Tibial nerve (tissue), 4 donors: Measurements from ENCODE around the gene FRYL. TPM values are rescaled to one million over a fixed set of nuclear protein-coding genes. Genes with fewer than 3 reads are reported as not detected.
A peak's percentile ranks its signal among the peaks of the same experiment; 100 is the strongest.

Experiments
- DNase-seq, 2 donors: peaks; one replicate each; pipeline ENCODE4 v3.0.0-alpha.2; 2019; ENCODE audit warnings: low spot score in 2 of 2
- H3K27ac ChIP-seq, 4 donors: fragments of 200-600 bp; sonication (generic) in 3 of 4; one replicate each; pipeline ENCODE4 v1.5.1; 2017 to 2019; ENCODE audit warnings: mild to moderate bottlenecking in 1 of 4
- H3K27me3 ChIP-seq, 2 donors: fragments of 200-600 bp; sonication (generic) in 1 of 2; one replicate each; pipeline versions ENCODE4 v1.5.1 to v1.6.0; 2017 to 2019
- H3K36me3 ChIP-seq, 3 donors: fragments of 200-600 bp; sonication (generic); one replicate each; pipeline ENCODE4 v1.5.1; 2018 to 2019
- H3K4me1 ChIP-seq, 4 donors: fragments of 200-600 bp; sonication (generic) in 3 of 4; one replicate each; pipeline ENCODE4 v1.5.1; 2017 to 2019
- H3K4me3 ChIP-seq, 4 donors: fragments of 200-600 bp; sonication (generic) in 3 of 4; one replicate each; pipeline ENCODE4 v1.5.1; 2017 to 2019; ENCODE audit warnings: mild to moderate bottlenecking in 1 of 4, moderate library complexity in 1 of 4
- H3K9me3 ChIP-seq, 4 donors: fragments of 200-600 bp; sonication (generic) in 3 of 4; one replicate each; pipeline ENCODE4 v1.5.1; 2017 to 2019
- EP300 ChIP-seq, 2 donors: sonication (generic); formaldehyde crosslinking; IDR thresholded peaks; one replicate each; pipeline ENCODE4 v1.6.1; 2017; ENCODE audit warnings: antibody characterized with exemption in 2 of 2, mild to moderate bottlenecking in 1 of 2
- POLR2A ChIP-seq, 2 donors: fragments of 450-650 bp; IDR thresholded peaks; one replicate each; pipeline ENCODE4 v1.6.1; 2017; ENCODE audit warnings: antibody characterized with exemption in 2 of 2, mild to moderate bottlenecking in 2 of 2, moderate library complexity in 2 of 2
- WGBS, 2 donors: methylation state at CpG; one replicate each; pipeline ENCODE4 v1.1.5; 2018; 5-methylcytosine and 5-hydroxymethylcytosine counted together
- total RNA-seq, 4 donors: library from RNA; depleted of rRNA; stranded (reverse); fragments of >200 nt; gene quantifications; one replicate each; pipeline ENCODE4 v1.1.0, GENCODE V29; 2016
- TF ChIP-seq, protein P1 (sequence below), 5 experiments: fragments of 200-600 bp in 3 of 5; fragments of 450-650 bp in 2 of 5; sonication (generic) in 3 of 5; IDR thresholded peaks; one replicate each; pipeline ENCODE4 v1.5.1; 2016 to 2019; ENCODE audit warnings: antibody characterized with exemption in 5 of 5, mild to moderate bottlenecking in 3 of 5, moderate library complexity in 2 of 5

Gene FRYL
- total RNA-seq, 4 donors from 2014 or later, result 88.3 to 122 (median 99.7) TPM

DNA sequence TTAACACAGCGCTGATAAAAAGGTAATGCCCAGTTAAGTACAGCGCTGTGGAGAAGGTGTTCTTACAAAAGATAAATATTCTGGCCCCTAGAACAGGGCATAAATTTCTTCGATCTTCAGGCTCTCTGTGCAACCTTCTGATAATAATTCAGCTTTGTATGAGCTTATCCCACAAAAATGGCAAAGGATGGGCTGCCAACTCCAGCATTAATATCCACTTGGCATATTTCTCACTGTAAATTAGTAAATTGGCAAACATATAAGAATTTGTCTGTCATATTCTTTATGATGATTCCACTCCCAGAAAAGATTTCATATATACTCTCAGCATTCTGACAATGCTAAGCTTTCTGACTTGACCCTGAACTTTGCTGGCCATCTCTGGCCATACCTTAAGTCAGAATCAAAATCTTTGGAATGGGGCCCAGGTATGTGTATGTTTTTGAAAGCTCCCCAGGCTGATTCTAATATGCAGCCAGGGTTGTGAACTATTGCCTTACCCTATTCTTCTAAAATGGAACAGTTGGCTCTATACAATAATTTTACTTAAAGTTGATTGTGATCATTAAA lies 134.8 kb downstream of the FRYL start:
- Histone ChIP-seq H3K27ac (no peak overlapping the region), H3K9me3 (no peaks in the 10 kb centered on the region), H3K4me1 (peaks cover 0 to 61% (median 9%) of the 10 kb centered on the region in 4 donors), H3K27me3 (no peaks in the 10 kb centered on the region), H3K4me3 (no peak overlapping the region), H3K36me3 (no peaks in the 10 kb centered on the region)
- TF ChIP-seq EP300 (IDR thresholded peaks at IDR 0.05), result no peak
- TF ChIP-seq, protein P1, sequence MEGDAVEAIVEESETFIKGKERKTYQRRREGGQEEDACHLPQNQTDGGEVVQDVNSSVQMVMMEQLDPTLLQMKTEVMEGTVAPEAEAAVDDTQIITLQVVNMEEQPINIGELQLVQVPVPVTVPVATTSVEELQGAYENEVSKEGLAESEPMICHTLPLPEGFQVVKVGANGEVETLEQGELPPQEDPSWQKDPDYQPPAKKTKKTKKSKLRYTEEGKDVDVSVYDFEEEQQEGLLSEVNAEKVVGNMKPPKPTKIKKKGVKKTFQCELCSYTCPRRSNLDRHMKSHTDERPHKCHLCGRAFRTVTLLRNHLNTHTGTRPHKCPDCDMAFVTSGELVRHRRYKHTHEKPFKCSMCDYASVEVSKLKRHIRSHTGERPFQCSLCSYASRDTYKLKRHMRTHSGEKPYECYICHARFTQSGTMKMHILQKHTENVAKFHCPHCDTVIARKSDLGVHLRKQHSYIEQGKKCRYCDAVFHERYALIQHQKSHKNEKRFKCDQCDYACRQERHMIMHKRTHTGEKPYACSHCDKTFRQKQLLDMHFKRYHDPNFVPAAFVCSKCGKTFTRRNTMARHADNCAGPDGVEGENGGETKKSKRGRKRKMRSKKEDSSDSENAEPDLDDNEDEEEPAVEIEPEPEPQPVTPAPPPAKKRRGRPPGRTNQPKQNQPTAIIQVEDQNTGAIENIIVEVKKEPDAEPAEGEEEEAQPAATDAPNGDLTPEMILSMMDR (IDR thresholded peaks at IDR 0.05), result no peak
- TF ChIP-seq POLR2A (IDR thresholded peaks at IDR 0.05), result no peak
- DNase-seq, result no peak
- 70 to 82% methylated on average over 3 of the region's 3 CpGs for whole genome bisulfite sequencing, 2 donors

- Histone ChIP-seq H3K4me3 (no peak overlapping the region), H3K27ac (peak overlapping the region in 1 of 4 donors; percentile 44), H3K27me3 (no peaks in the 10 kb centered on the region), H3K4me1 (peaks cover 0 to 53% (median 12%) of the 10 kb centered on the region in 4 donors), H3K36me3 (no peaks in the 10 kb centered on the region), H3K9me3 (no peaks in the 10 kb centered on the region)
- TF ChIP-seq POLR2A (IDR thresholded peaks at IDR 0.05) (no peak), EP300 (IDR thresholded peaks at IDR 0.05) (no peak)
- TF ChIP-seq, protein P1 (IDR thresholded peaks at IDR 0.05), result no peak
- WGBS, 2 donors, result 28 to 33% methylated on average over 2 of the region's 2 CpGs
- DNase-seq, result no peak
Measured at GRCh38 chr4:48642421-48643374, 137.4 kb downstream of the FRYL start.

- DNase-seq, result no peak
- TF ChIP-seq, protein P1 (IDR thresholded peaks at IDR 0.05), result no peak
- no peak for TF ChIP-seq POLR2A (IDR thresholded peaks at IDR 0.05)
- TF ChIP-seq EP300 (IDR thresholded peaks at IDR 0.05), result no peak
- no peaks in the 10 kb centered on the region for H3K36me3 ChIP-seq
- H3K4me3 ChIP-seq, result no peak overlapping the region
- H3K27me3 ChIP-seq, result no peaks in the 10 kb centered on the region
- no peaks in the 10 kb centered on the region for H3K9me3 ChIP-seq
- no peak overlapping the region for H3K27ac ChIP-seq
- 71 to 74% methylated on average over 4 of the region's 4 CpGs for WGBS, 2 donors
- H3K4me1 ChIP-seq, result peaks cover 0 to 60% (median 16%) of the 10 kb centered on the region in 4 donors
Measured at GRCh38 chr4:48641401-48641800, 138.7 kb downstream of the FRYL start.

GRCh38 chr4:48640699-48641098 lies 139.4 kb downstream of the FRYL start:
- Histone ChIP-seq H3K4me1 (peaks cover 0 to 59% (median 16%) of the 10 kb centered on the region in 4 donors), H3K4me3 (no peak overlapping the region), H3K9me3 (no peaks in the 10 kb centered on the region), H3K27me3 (no peaks in the 10 kb centered on the region), H3K27ac (peak overlapping the region in 2 of 4 donors; percentile 37 to 47), H3K36me3 (no peaks in the 10 kb centered on the region)
- no peak for DNase-seq
- 50% methylated on average over 2 of the region's 2 CpGs for WGBS, 2 donors
- TF ChIP-seq EP300 (IDR thresholded peaks at IDR 0.05) (no peak), POLR2A (IDR thresholded peaks at IDR 0.05) (no peak)
- TF ChIP-seq, protein P1 (IDR thresholded peaks at IDR 0.05), result no peak

DNA sequence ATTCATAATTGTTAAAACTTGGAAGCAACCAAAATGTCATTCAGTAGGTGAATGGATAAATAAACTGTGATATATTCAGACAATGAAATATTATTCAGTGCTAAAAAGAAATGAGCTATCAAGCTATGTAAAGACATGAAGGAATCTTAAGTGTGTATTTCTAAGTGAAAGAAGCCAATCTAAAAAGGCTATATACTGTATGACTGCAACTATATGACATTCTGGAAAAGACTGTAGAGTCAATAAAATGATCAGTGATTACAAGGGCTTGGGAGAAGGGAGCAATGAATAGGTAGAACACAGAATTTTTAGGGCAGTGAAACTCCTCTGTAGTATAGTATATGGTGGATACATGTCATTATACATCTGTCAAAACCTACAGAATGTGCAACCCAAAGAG lies 139.9 kb downstream of the FRYL start:
- Histone ChIP-seq H3K36me3 (no peaks in the 10 kb centered on the region), H3K4me1 (peaks cover 0 to 57% (median 20%) of the 10 kb centered on the region in 4 donors), H3K27me3 (no peaks in the 10 kb centered on the region), H3K27ac (peak overlapping the region in 2 of 4 donors; percentile 37 to 47), H3K4me3 (no peak overlapping the region), H3K9me3 (no peaks in the 10 kb centered on the region)
- TF ChIP-seq, protein P1 (IDR thresholded peaks at IDR 0.05), result no peak
- TF ChIP-seq EP300 (IDR thresholded peaks at IDR 0.05) (no peak), POLR2A (IDR thresholded peaks at IDR 0.05) (no peak)
- no peak for DNase-seq
